ENCODE results near the gene ARHGAP45.

DNA sequence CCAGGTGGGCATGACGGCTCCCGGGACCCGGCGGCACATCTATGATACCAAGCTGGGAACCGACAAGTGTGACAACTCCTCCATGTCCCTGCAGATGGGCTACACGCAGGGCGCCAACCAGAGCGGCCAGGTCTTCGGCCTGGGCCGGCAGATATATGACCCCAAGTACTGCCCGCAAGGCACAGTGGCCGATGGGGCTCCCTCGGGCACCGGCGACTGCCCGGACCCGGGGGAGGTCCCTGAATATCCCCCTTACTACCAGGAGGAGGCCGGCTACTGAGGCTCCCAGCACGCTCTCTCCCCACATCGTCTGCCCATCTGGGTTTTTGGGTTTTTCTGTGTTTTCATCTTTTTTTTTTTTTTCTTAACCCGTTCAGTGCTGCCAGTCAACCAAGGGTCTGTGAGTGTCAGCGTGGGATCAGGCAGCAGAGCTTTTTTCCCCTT, 29.3 kb upstream of the ARHGAP45 start:
- TF ChIP-seq EZH2 (IDR thresholded peaks at IDR 0.05) (no peak), POLR2AphosphoS5 (IDR thresholded peaks at IDR 0.05; ENCODE audit: borderline replicate concordance, low read depth, low read length) (no peak), FOXP2 (optimal IDR thresholded peaks at IDR 0.05; ENCODE audit: control extremely low read depth, extremely low read length, insufficient read depth) (no peak)
